H9 (cell line): ENCODE data around the gene PTPN22. TPM values are rescaled to one million over a fixed set of nuclear protein-coding genes. Genes with fewer than 3 reads are reported as not detected.

Experiments used
- DNase-seq: peaks from one replicate; pipeline ENCODE4 v3.0.0-alpha.2; 2017
- H2AFZ ChIP-seq: one replicate; pipeline ENCODE4 v1.6.1; 2013; ENCODE audit warnings: mild to moderate bottlenecking, low read length, control low read depth, moderate library complexity
- H2AK5ac ChIP-seq: 2 replicates; pipeline ENCODE4 v1.6.1; 2013; ENCODE audit warnings: low read length, control low read depth, mixed read lengths; ENCODE audit not compliant: insufficient read length
- H2BK120ac ChIP-seq: one replicate; pipeline ENCODE4 v1.6.1; 2013; ENCODE audit warnings: low read depth, mild to moderate bottlenecking, low read length, control low read depth, inconsistent platforms; ENCODE audit not compliant: poor library complexity, severe bottlenecking
- H2BK12ac ChIP-seq: 2 replicates; pipeline ENCODE4 v1.6.1; 2013; ENCODE audit warnings: low read length, control low read depth, mixed read lengths, low read depth; ENCODE audit not compliant: insufficient read length
- H2BK15ac ChIP-seq: 2 replicates; pipeline ENCODE4 v1.6.1; 2013; ENCODE audit warnings: low read depth, low read length, control low read depth
- H2BK20ac ChIP-seq: one replicate; pipeline ENCODE4 v1.6.1; 2013; ENCODE audit warnings: low read depth, mild to moderate bottlenecking, low read length, control low read depth, inconsistent platforms; ENCODE audit not compliant: poor library complexity, severe bottlenecking
- H2BK5ac ChIP-seq: 2 replicates; pipeline ENCODE4 v1.6.1; 2013; ENCODE audit warnings: low read length, control low read depth, mixed read lengths; ENCODE audit not compliant: insufficient read length
- H3K14ac ChIP-seq: 2 replicates; pipeline ENCODE4 v1.6.1; 2013; ENCODE audit warnings: low read length, control low read depth; ENCODE audit not compliant: insufficient read depth
- H3K18ac ChIP-seq: 2 replicates; pipeline ENCODE4 v1.6.1; 2013; ENCODE audit warnings: low read depth, mild to moderate bottlenecking, mixed read lengths, low read length, control low read depth; ENCODE audit not compliant: insufficient read length
- H3K23ac ChIP-seq: 2 replicates; pipeline ENCODE4 v1.6.1; 2013; ENCODE audit warnings: low read length, control low read depth, mixed read lengths, low read depth; ENCODE audit not compliant: insufficient read length
- H3K23me2 ChIP-seq: 2 replicates; pipeline ENCODE4 v1.6.1; 2013; ENCODE audit warnings: low read depth, mild to moderate bottlenecking, mixed read lengths, low read length, control low read depth; ENCODE audit not compliant: insufficient read length, poor library complexity, severe bottlenecking
- H3K27ac ChIP-seq: 2 replicates; pipeline ENCODE4 v1.5.1; 2013; ENCODE audit warnings: low read length, control low read depth, mixed read lengths, low read depth; ENCODE audit not compliant: insufficient read length
- H3K27me3 ChIP-seq: 2 replicates; pipeline ENCODE4 v1.6.1; 2013; ENCODE audit warnings: low read length, control low read depth, inconsistent platforms; ENCODE audit not compliant: insufficient read depth
- H3K4ac ChIP-seq: 2 replicates; pipeline ENCODE4 v1.6.1; 2013; ENCODE audit warnings: low read depth, mild to moderate bottlenecking, control low read depth, inconsistent platforms, low read length, moderate library complexity
- H3K4me1 ChIP-seq: 2 replicates; pipeline ENCODE4 v1.6.1; 2013; ENCODE audit warnings: low read length, control low read depth, inconsistent platforms; ENCODE audit not compliant: insufficient read depth
- H3K4me2 ChIP-seq: 2 replicates; pipeline ENCODE4 v1.6.1; 2013; ENCODE audit warnings: low read length, control low read depth, mixed read lengths; ENCODE audit not compliant: insufficient read length, insufficient read depth
- H3K56ac ChIP-seq: 2 replicates; pipeline ENCODE4 v1.6.1; 2013; ENCODE audit warnings: low read depth, mild to moderate bottlenecking, mixed read lengths, low read length, control low read depth; ENCODE audit not compliant: insufficient read length
- H3K79me1 ChIP-seq: 2 replicates; pipeline ENCODE4 v1.6.1; 2013; ENCODE audit warnings: low read depth, mild to moderate bottlenecking, moderate library complexity, low read length, control low read depth, inconsistent platforms; ENCODE audit not compliant: insufficient read depth, poor library complexity, severe bottlenecking
- H3K79me2 ChIP-seq: 2 replicates; pipeline ENCODE4 v1.6.1; 2013; ENCODE audit warnings: low read length, control low read depth, inconsistent platforms; ENCODE audit not compliant: insufficient read depth
- H3K9ac ChIP-seq: 2 replicates; pipeline ENCODE4 v1.6.1; 2013; ENCODE audit warnings: low read length, control low read depth, mixed read lengths; ENCODE audit not compliant: insufficient read length; ENCODE audit errors: extremely low read depth
- H3K9me3 ChIP-seq: one replicate; pipeline ENCODE4 v1.6.1; 2013; ENCODE audit warnings: low read depth, low read length, inconsistent platforms; ENCODE audit not compliant: control insufficient read depth
- H3T11ph ChIP-seq: one replicate; pipeline ENCODE4 v1.6.1; 2013; ENCODE audit warnings: mild to moderate bottlenecking, low read length, control low read depth, inconsistent platforms
- H4K20me1 ChIP-seq: one replicate; pipeline ENCODE4 v1.6.1; 2013; ENCODE audit not compliant: control insufficient read depth, insufficient read length, insufficient read depth
- H4K5ac ChIP-seq: 2 replicates; pipeline ENCODE4 v1.6.1; 2013; ENCODE audit warnings: low read depth, mild to moderate bottlenecking, mixed read lengths, low read length, control low read depth; ENCODE audit not compliant: insufficient read length
- H4K8ac ChIP-seq: replicated peaks from 2 replicates; pipeline ENCODE4 v1.6.1; 2013; ENCODE audit warnings: low read length, control low read depth, mixed read lengths, low read depth; ENCODE audit not compliant: insufficient read length
- H4K91ac ChIP-seq: 2 replicates; pipeline ENCODE4 v1.6.1; 2013; ENCODE audit warnings: low read depth, mild to moderate bottlenecking, moderate library complexity, mixed read lengths, low read length, control low read depth; ENCODE audit not compliant: insufficient read length
- H3K27ac Mint-ChIP-seq, 3 experiments: 2 replicates in 2 of 3; 3 replicates in 1 of 3; pipeline ENCODE4 v1.8.0; 2020 to 2021; ENCODE audit warnings: mixed read lengths in 3 of 3, mild to moderate bottlenecking in 1 of 3, moderate library complexity in 1 of 3
- H3K27me3 Mint-ChIP-seq: 2 replicates; pipeline ENCODE4 v1.8.0; 2021; ENCODE audit warnings: low read depth, mild to moderate bottlenecking, moderate library complexity, mixed read lengths
- H3K36me3 Mint-ChIP-seq, 3 experiments: 2 replicates in 2 of 3; 3 replicates in 1 of 3; pipeline ENCODE4 v1.8.0; 2020 to 2021; ENCODE audit warnings: low read depth in 3 of 3, mixed read lengths in 3 of 3; ENCODE audit not compliant: insufficient read depth in 1 of 3
- H3K4me1 Mint-ChIP-seq, 2 experiments: 2 replicates each; pipeline ENCODE4 v1.8.0; 2020; ENCODE audit warnings: mixed read lengths in 2 of 2
- H3K4me3 Mint-ChIP-seq, 2 experiments: 2 replicates in 1 of 2; 3 replicates in 1 of 2; pipeline ENCODE4 v1.8.0; 2020 to 2021; ENCODE audit warnings: mild to moderate bottlenecking in 2 of 2, mixed read lengths in 2 of 2, moderate library complexity in 1 of 2
- H3K9me3 Mint-ChIP-seq, 2 experiments: 2 replicates in 1 of 2; 3 replicates in 1 of 2; pipeline ENCODE4 v1.8.0; 2020; ENCODE audit warnings: mild to moderate bottlenecking in 2 of 2, mixed read lengths in 2 of 2, moderate library complexity in 1 of 2
- CTCF ChIP-seq: fragments of 200-600 bp; sonication (generic); conservative IDR thresholded peaks from 3 replicates; pipeline ENCODE4 v1.8.0; 2021; ENCODE audit warnings: antibody characterized with exemption, mild to moderate bottlenecking
- WGBS: extraction: QIAGEN DNeasy Blood & Tissue Kit; methylation state at CpG from one replicate; pipeline ENCODE4 v1.1.7; 2013; ENCODE audit warnings: missing lambda C conversion rate, low lambda C conversion rate, mixed read lengths; ENCODE audit not compliant: insufficient read length; ENCODE audit errors: extremely low coverage; 5-methylcytosine and 5-hydroxymethylcytosine counted together
- total RNA-seq: library from RNA; stranded (reverse); gene quantifications from 2 replicates; pipeline ENCODE4 v1.2.1, GENCODE V29; 2021

The PTPN22 gene
- total RNA-seq, 1 experiment from 2014 or later: not detected

GRCh38 chr1:113835686-113836290 lies 35.7 kb downstream of the PTPN22 start:
- no peak overlapping the region for H4K91ac ChIP-seq
- no peak overlapping the region for H3K27ac ChIP-seq
- H2BK12ac ChIP-seq: no peak overlapping the region
- no peak overlapping the region for H4K8ac ChIP-seq
- H2AK5ac ChIP-seq: no peak overlapping the region
- no peak overlapping the region for H2BK15ac ChIP-seq
- no peak overlapping the region for H3K4ac ChIP-seq
- H3K79me2 ChIP-seq: no peaks in the 10 kb centered on the region
- no peaks in the 10 kb centered on the region for H3K23me2 ChIP-seq
- no peaks in the 10 kb centered on the region for H4K20me1 ChIP-seq
- H2BK5ac ChIP-seq: no peak overlapping the region
- no peaks in the 10 kb centered on the region for H3K4me1 Mint-ChIP-seq
- H3K9me3 ChIP-seq: no peaks in the 10 kb centered on the region
- no peaks in the 10 kb centered on the region for H3K4me1 ChIP-seq
- no peak overlapping the region for H3K56ac ChIP-seq
- no peak overlapping the region for H2AFZ ChIP-seq
- no peak overlapping the region for H2BK120ac ChIP-seq
- no peaks in the 10 kb centered on the region for H3K27me3 ChIP-seq
- no CpG with 5 or more reads among the region's 4 CpGs for WGBS
- H3K23ac ChIP-seq: no peak overlapping the region
- H3K18ac ChIP-seq: no peak overlapping the region
- DNase-seq: no peak
- no peaks in the 10 kb centered on the region for H3K9me3 Mint-ChIP-seq
- H3T11ph ChIP-seq: no peak overlapping the region
- no peak overlapping the region for H3K27ac Mint-ChIP-seq
- no peak overlapping the region for H4K5ac ChIP-seq
- TF ChIP-seq CTCF: peak; percentile 76
- no peak overlapping the region for H3K4me2 ChIP-seq
- no peaks in the 10 kb centered on the region for H3K36me3 Mint-ChIP-seq
- H3K14ac ChIP-seq: no peak overlapping the region
- no peaks in the 10 kb centered on the region for H3K79me1 ChIP-seq
- H2BK20ac ChIP-seq: no peak overlapping the region
- H3K27me3 Mint-ChIP-seq: peaks cover 6% of the 10 kb centered on the region
- no peak overlapping the region for H3K4me3 Mint-ChIP-seq
- H3K9ac ChIP-seq: no peak overlapping the region
